Stimulated activated memory B cell treated with anti-CD40 and anti-IgM and Interleukin-4, amounts not matched to agents 10 μg/mL and 1 μg/mL and 100 μg/mL, for 72 hours (primary cell): Measurements from ENCODE around the gene NDUFA7.
"Not testable (repeated sequence)": the region's sequence is repeated elsewhere in the genome, so short reads cannot be mapped to it uniquely, and the experiment has no call there.

Source experiments
- ATAC-seq: fragments of 150-1000 bp; cut with Tn5 transposase; 2 replicates; pipeline ENCODE4 v1.10.0; 2021
- H3K27ac Mint-ChIP-seq: one replicate; pipeline ENCODE4 v1.8.0; 2022; ENCODE audit warnings: mild to moderate bottlenecking, mixed read lengths
- H3K27me3 Mint-ChIP-seq: one replicate; pipeline ENCODE4 v1.8.0; 2022; ENCODE audit warnings: mixed read lengths
- H3K36me3 Mint-ChIP-seq: one replicate; pipeline ENCODE4 v1.8.0; 2022; ENCODE audit warnings: mixed read lengths
- H3K4me1 Mint-ChIP-seq: one replicate; pipeline ENCODE4 v1.8.0; 2022; ENCODE audit warnings: mixed read lengths
- H3K4me3 Mint-ChIP-seq: one replicate; pipeline ENCODE4 v1.8.0; 2022; ENCODE audit warnings: mild to moderate bottlenecking, moderate library complexity, mixed read lengths
- H3K9me3 Mint-ChIP-seq: one replicate; pipeline ENCODE4 v1.8.0; 2022; ENCODE audit warnings: mixed read lengths

NDUFA7 gene

DNA sequence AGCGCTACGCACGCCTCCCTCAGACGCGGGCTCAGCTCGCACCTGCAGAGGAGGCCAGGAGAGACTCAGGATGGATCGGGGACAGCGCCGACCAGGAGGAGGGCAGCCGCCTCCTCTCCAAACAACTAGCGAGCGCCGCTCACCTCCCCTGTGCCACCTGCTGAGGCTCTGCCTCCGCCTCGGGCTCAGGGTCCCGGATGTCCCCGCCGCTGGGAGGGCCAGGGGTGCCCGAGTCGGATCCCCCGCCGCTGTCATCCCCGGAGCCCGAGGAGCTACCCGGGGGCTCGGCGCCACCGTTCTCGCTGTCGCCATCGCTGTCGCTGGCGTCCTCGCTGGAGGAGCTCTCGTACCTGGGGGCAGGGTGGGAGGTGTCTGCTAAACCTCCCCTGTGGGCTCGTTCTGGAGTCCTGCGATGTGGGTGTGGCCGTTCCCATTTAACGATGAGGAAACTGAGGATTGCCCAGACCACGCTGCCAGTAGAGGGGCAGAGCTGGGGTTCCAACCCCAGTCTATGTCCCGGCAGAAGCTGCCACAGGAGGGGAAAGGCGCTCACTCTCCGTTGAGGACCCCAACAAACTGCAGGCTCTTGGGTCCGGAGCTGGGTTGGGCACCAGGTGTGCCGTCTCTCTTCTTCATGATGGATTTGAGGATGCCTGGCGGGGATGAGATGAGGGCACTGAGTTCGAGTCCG lies 12.7 kb upstream of the NDUFA7 start:
- H3K27ac Mint-ChIP-seq: no peak overlapping the region
- H3K36me3 Mint-ChIP-seq: no peaks in the 10 kb centered on the region
- no peaks in the 10 kb centered on the region for H3K9me3 Mint-ChIP-seq
- ATAC-seq: no peak
- peaks cover 42% of the 10 kb centered on the region for H3K27me3 Mint-ChIP-seq
- H3K4me3 Mint-ChIP-seq: peak overlapping the region; percentile 12
- H3K4me1 Mint-ChIP-seq: peaks cover 14% of the 10 kb centered on the region

DNA sequence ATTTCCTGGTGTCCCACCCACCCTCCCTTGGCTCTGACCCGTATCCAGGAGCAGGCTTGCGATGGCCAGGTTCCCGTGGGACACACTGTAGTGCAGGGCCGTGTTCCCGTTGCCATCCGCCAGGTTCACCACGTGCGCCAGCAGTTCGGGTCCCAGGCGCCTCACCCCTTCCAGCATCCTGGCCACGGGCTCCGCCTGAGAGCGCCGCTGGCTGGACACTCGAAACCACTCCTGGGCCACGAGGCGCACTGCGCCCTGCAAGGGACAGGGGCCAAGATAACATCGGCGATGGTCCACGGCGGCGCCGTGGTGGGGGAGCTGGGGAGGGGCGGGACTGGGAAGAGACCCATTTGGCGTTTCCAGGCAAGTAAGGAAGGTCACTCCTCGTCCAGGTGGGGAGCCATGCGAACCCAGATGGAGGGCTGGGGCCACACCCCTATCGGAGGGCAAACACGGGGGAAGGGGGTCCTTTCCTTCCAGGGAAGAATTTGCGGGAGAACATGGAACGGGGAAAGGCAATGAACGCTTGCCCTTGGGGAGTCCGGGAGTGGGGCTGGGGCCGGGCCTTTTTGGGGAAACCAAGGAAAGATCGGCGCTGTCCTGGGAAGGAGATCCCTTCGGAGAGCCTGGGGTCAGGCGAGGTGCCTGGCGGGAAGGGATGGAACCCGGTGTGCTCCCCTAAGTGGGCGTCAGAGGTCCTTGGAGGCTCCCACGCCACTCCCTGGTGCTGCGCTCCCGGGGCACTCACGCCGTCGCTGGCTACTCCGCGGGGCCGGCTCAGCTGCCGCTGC lies 12.0 kb upstream of the NDUFA7 start:
- Mint-ChIP-seq H3K27ac (no peak overlapping the region), H3K27me3 (peaks cover 35% of the 10 kb centered on the region), H3K9me3 (no peaks in the 10 kb centered on the region), H3K4me3 (no peak overlapping the region), H3K36me3 (no peaks in the 10 kb centered on the region), H3K4me1 (peaks cover 14% of the 10 kb centered on the region)
- no peak for ATAC-seq

DNA sequence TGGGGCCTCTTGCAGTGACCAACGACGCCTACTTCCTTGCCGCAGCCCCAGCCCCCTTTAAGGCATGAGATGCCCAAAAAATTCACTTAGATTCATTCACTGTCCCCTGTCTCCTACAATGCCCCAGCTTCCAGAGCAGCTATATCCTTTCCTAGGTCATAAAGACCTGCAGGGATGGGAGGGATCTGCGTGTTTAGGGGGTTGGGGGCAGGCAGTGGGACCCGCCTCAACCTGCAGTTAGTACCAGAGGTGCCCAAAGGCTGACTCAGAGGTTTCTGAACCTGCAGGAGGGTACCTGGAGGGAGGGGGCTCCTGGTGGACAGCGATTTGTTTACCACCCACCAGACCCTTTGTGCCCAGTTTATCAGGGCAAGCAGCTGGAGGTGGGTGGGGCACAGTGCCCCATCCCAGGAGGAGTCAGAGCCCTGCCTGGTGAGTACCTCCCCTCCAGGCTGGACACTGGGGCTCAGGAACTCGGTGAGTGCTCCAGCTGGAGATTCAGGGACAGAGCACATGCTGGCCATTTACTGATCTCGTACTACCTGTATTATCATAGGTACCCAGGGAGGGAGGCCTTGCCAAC lies 10.2 kb upstream of the NDUFA7 start:
- no peak overlapping the region for H3K4me3 Mint-ChIP-seq
- H3K27me3 Mint-ChIP-seq: peaks cover 17% of the 10 kb centered on the region
- H3K9me3 Mint-ChIP-seq: no peaks in the 10 kb centered on the region
- ATAC-seq: no peak
- peaks cover 8% of the 10 kb centered on the region for H3K4me1 Mint-ChIP-seq
- no peak overlapping the region for H3K27ac Mint-ChIP-seq
- H3K36me3 Mint-ChIP-seq: no peaks in the 10 kb centered on the region

DNA sequence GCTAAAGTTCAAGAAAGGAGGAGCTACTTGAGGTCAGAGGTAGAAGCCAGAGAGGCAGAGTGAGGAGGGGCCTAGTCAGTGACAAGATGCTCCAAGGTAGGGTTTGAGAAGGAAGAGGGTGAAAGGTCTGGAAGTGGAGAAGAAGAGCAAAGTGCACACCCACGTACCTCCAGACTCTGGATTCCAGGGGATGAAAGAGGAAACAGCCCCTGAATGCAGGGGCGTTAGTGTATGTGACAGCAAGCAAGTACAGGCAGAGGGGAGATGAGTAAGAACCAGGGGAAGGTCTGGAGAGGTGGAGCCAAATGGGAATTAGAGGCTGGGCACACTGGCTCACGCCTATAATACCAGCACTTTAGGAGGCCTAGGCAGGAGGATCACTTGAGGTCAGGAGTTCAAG lies 8.8 kb upstream of the NDUFA7 start:
- no peak for ATAC-seq
- Mint-ChIP-seq H3K27me3 (peaks cover 9% of the 10 kb centered on the region), H3K9me3 (no peaks in the 10 kb centered on the region), H3K4me3 (no peak overlapping the region), H3K4me1 (no peaks in the 10 kb centered on the region), H3K27ac (no peak overlapping the region), H3K36me3 (no peaks in the 10 kb centered on the region)

DNA sequence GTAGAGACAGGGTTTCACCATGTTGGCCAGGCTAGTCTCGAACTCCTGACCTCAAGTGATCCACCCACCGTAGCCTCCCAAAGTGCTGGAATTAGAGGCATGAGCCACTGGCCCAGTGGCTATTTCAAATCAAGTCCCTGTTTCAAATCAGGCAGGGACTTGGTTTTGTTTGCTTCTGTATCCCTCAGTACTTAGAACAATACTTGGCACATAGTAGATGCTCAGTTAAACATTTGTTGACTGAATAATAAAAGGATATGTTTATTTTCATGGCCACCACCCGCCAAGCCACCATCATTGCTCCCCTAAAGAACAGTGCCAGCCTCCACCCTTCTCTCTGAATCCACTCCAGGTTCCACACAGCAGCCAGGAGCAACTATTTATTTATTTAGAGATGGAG lies 4.3 kb upstream of the NDUFA7 start:
- Mint-ChIP-seq H3K4me1 (peaks cover 37% of the 10 kb centered on the region), H3K36me3 (peaks cover 16% of the 10 kb centered on the region), H3K9me3 (no peaks in the 10 kb centered on the region), H3K27me3 (no peaks in the 10 kb centered on the region), H3K4me3 (no peak overlapping the region), H3K27ac (no peak overlapping the region)
- no peak for ATAC-seq

DNA sequence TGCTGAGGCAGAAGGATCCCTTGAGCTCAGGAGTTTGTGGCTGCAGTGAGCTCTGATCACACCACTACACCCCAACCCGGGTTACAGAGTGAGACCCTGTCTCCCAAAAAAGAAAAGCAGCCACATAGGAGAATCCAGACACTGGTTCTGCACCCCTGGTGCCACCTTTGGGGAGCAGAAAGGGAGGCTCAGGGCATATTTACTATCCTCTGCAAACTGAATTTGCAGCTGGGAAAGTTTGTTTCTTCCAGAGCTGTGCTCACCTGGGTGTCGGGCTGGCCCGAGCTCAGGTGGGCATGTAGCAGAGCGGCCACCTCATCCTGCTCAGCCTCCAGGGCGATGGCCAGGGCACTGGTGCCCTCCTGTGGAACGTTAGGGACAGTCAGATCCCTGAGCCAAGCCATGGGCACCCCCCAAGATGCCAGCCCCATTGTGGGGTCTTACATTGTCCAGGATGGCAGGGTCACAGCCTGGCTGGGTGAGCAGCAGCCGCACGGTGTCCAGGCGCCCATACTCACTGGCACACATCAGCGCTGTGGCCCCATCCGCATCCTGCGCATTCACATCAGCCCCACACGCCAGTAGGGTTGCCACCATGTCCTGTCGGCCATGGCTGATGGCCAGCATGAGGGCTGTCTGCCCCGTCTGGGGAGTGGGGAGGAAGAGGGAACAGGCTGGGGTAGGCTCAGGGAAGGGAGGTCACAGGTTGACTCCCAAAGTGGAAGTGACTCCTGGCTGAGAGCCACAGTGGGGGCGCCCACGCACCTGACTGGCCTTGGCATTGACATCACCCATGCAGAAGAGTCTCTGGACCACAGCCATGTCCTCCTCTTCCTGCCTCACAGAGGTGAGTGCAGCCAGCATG lies 3.2 kb upstream of the NDUFA7 start:
- Mint-ChIP-seq H3K36me3 (peaks cover 16% of the 10 kb centered on the region), H3K27me3 (no peaks in the 10 kb centered on the region), H3K9me3 (no peaks in the 10 kb centered on the region), H3K4me1 (peaks cover 47% of the 10 kb centered on the region), H3K4me3 (no peak overlapping the region), H3K27ac (no peak overlapping the region)
- no peak for ATAC-seq

DNA sequence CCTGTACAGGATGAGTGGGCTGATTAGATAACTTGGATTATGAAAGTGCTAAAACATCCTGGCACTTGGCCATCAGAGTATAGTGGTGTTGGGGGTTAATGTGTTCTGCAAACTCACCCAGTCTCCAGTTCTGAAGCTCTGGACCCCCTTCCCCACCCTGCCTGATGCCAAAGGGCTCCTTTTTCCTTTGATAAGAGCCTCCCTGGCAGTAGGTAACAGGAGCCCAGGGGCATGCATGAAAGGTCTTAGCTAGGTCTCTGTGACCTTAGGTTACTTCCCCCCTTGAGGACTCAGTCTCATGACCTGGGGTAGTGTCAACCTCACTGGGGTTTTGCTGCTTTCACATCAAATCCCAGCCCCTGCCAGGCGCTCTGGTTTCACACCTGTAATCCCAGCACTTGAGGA lies 2.6 kb upstream of the NDUFA7 start:
- Mint-ChIP-seq H3K9me3 (no peaks in the 10 kb centered on the region), H3K27me3 (no peaks in the 10 kb centered on the region), H3K4me3 (no peak overlapping the region), H3K4me1 (peaks cover 48% of the 10 kb centered on the region), H3K36me3 (peaks cover 16% of the 10 kb centered on the region), H3K27ac (no peak overlapping the region)
- no peak for ATAC-seq

DNA sequence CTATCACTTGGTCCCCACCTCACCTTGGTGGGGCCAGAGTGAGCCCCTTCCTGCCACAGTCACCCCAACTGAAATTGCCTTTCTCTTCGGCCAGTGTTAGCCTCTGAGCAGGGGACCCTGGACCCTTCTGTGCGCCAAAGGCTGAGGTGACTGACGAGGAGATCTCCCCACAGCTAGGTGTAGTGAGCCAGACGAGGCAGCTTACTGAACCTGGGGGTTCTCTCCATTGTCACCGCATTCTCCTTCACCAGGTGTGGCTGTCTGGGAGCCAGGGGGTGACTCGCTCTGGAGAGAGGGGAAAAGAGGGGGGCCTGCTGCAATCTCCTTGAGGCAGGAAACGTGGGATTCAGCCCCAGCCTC lies 1.4 kb upstream of the NDUFA7 start:
- peaks cover 16% of the 10 kb centered on the region for H3K36me3 Mint-ChIP-seq
- no peak for ATAC-seq
- H3K27me3 Mint-ChIP-seq: no peaks in the 10 kb centered on the region
- H3K9me3 Mint-ChIP-seq: no peaks in the 10 kb centered on the region
- H3K4me3 Mint-ChIP-seq: peak overlapping the region; percentile 96
- peak overlapping the region; percentile 99 for H3K27ac Mint-ChIP-seq
- H3K4me1 Mint-ChIP-seq: peaks cover 48% of the 10 kb centered on the region

DNA sequence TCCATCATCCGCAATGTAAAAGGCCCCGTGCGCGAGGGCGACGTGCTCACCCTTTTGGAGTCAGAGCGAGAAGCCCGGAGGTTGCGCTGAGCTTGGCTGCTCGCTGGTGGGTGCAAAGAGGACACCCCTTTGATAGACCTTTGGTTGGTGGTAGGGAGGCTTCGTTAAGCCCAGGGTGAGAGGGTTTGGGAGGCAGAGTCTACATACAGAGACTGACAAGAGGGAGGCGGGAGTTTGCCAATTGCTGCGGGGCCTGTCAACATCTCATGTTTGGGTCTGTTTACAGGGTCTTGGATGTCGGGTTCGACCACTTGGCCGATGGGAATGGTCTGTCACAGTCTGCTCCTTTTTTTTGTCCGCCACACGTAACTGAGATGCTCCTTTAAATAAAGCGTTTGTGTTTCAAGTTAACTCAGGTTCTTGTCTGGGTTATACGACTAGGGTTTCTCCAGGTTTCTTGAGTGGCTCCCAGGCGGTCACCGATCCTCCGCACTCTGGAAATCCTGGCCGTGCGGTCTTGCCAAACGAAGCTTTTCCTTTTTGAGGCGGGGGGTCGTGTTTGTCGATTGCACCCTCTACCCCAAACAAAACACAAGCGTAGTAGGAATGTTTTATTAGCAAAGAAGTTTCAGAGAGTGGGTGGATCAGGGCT lies 937 bp upstream of the NDUFA7 start:
- Mint-ChIP-seq H3K27me3 (no peaks in the 10 kb centered on the region), H3K36me3 (peaks cover 16% of the 10 kb centered on the region), H3K9me3 (no peaks in the 10 kb centered on the region), H3K4me1 (peaks cover 48% of the 10 kb centered on the region), H3K27ac (peak overlapping the region; percentile 99), H3K4me3 (peak overlapping the region; percentile 96)
- ATAC-seq: no peak

DNA sequence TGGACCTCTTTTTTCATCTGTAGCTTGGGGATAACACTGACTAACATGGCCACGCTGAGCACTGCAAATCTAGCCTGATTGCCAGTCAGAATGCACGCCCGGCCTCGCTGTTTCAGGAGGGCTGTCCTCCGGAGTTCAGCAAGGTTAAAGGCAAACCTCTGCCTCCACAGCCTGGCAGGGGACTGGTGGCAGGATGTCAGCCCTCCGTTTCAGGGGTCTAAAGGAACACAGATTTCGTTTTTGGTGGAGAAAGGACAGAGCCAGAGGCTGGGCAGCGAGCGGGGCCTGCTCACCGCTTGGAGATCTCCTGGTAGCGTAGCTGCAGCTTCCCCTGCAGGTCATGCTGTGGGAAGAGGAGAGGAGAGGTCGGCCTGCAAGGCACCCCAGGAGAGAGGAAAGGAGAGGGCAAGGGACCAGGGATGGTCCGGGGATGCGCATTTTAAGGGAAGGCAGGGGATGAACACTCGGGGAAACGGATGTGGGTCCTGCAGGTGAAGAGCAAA lies 560 bp downstream of the NDUFA7 start:
- H3K36me3 Mint-ChIP-seq: peaks cover 25% of the 10 kb centered on the region
- peak overlapping the region; percentile 99 for H3K27ac Mint-ChIP-seq
- no peaks in the 10 kb centered on the region for H3K9me3 Mint-ChIP-seq
- peak overlapping the region; percentile 96 for H3K4me3 Mint-ChIP-seq
- H3K4me1 Mint-ChIP-seq: peaks cover 48% of the 10 kb centered on the region
- no peaks in the 10 kb centered on the region for H3K27me3 Mint-ChIP-seq
- peak; percentile 9 for ATAC-seq

DNA sequence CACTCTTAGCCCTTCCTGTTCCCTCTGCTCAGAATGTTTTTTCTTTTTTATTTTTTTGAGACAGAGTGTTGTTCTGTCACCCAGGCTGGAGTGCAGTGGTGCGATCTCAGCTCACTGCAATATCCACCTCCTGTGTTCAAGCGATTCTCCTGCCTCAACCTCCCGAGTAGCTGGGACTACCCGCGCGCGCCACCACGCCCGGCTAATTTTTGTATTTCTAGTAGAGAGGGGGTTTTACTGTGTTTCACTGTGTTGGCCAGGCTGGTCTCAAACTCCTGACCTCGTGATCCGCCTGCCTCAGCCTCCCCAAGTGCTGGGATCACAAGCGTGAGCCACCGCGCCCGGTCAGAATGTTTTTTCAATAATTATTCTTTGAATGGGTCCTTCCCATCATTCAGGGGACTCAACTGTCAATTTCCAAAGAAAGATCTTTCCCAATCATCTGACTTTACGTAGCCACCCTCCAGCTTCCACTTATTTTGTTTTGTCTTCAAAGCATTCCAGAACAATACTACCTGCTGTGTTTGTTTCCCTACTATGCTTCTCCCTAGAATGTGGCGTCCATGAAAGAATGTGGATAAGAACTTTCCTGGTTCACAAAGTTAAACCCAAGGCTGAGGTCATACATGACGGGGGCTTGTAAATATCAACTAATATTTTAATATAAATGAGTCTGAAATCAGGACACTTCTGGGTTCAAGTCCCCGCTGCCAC lies 1.2 kb downstream of the NDUFA7 start:
- Mint-ChIP-seq H3K27ac (peak overlapping the region; percentile 99), H3K36me3 (peaks cover 31% of the 10 kb centered on the region), H3K4me1 (peaks cover 48% of the 10 kb centered on the region), H3K27me3 (no peaks in the 10 kb centered on the region), H3K9me3 (no peaks in the 10 kb centered on the region), H3K4me3 (peak overlapping the region; percentile 96)
- ATAC-seq: no peak

DNA sequence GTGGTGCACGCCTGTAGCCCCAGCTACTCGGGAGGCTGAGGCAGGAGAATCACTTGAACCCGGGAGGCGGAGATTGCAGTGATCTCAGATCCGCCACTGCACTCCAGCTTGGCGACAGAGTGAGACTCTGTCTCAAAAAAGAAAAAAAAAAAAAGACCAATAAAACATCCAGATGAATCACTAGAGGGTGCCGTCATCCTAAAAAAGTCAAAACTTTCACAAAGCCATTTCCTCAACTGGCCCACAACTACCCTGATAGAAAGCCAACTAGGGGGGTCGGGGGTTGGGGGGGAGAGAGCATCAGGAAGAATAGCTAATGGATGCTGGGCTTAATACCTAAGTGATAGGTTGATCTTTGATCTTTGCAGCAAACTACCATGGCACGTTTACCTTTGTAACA lies 2.3 kb downstream of the NDUFA7 start:
- not testable (repeated sequence) for H3K27me3 Mint-ChIP-seq

DNA sequence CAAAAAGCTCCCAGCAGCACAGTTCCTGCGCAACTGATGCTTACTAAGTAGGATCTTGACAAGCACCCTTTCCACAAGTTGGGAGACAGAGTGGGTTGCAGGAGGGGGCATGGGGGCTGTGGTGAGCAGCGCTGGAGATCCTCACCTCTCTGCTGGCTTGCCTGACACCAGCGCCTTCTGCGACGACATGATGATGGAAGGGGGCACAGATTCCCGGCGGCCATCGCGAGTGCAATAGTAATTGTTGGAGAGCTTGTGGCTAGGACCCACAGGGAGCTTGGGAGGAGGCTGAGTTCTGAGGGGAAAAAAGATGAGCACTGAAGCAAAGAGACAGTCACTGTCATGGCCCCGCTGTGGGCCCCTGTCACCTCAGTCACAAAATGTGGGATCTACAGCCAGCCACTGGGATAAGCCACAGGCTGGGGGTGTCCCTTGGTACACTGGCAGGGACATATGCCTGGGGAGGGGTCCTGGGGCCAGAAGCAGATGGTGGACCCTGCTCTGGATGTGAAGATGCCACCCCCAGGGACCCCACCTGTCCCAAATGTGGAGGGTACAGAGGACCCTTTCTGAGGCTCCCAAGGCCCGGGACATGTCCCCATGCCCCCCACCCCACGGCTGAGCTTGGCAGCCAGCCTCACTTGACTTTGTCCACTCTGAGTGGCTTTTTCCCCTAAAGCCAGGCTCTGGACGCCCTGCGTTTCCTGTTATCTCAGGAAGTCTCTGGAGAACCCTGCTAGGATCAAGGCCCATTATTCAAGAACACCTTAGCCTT lies 4.6 kb downstream of the NDUFA7 start:
- H3K9me3 Mint-ChIP-seq: no peaks in the 10 kb centered on the region
- H3K4me3 Mint-ChIP-seq: no peak overlapping the region
- H3K27me3 Mint-ChIP-seq: no peaks in the 10 kb centered on the region
- no peak for ATAC-seq
- peaks cover 16% of the 10 kb centered on the region for H3K4me1 Mint-ChIP-seq
- H3K36me3 Mint-ChIP-seq: peaks cover 37% of the 10 kb centered on the region
- H3K27ac Mint-ChIP-seq: no peak overlapping the region

More for the DNA sequence above, 2.3 kb downstream of the NDUFA7 start:
- H3K27ac Mint-ChIP-seq, H3K9me3 Mint-ChIP-seq, ATAC-seq, H3K4me3 Mint-ChIP-seq: not testable (repeated sequence)
- peaks cover 37% of the 10 kb centered on the region for H3K4me1 Mint-ChIP-seq
- H3K36me3 Mint-ChIP-seq: peaks cover 38% of the 10 kb centered on the region
